ENCODE measurements around the gene PRMT1.
A peak's percentile ranks its signal among the peaks of the same experiment; 100 is the strongest.

Gene PRMT1

DNA sequence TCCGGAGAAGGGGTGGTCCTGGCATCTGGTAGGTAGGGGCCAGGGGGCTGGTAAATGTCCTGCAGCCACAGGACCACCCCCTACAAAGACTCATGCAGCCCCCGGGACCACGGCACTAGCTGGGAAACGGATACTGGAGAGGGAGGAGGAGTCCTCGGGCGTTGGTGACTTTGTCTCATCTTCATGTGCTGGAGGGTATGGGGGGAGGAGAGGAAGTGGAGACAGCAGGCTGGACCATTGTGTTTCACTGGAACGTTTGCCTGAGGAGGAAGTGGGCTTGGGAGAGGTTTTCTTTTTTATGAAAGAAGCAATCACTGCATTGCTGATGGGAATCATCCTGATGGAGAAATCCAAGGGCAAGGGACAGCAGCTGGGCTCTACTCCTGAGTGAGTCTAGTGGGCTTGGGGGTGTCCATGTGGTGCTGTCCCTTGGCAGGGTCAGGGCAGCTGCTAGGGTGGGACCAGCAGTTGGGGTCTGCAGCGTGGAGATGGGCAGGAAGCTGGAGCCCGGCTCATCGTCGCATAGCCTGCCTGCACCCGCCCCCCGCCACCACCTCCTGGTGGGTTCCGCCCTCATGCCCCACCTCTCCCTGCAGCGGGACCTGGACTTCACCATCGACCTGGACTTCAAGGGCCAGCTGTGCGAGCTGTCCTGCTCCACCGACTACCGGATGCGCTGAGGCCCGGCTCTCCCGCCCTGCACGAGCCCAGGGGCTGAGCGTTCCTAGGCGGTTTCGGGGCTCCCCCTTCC lies 10.7 kb downstream of the PRMT1 start:
- no peak for DNase-seq (ENCODE audit: low read depth in 1 of 2, low spot score in 1 of 2)

DNA sequence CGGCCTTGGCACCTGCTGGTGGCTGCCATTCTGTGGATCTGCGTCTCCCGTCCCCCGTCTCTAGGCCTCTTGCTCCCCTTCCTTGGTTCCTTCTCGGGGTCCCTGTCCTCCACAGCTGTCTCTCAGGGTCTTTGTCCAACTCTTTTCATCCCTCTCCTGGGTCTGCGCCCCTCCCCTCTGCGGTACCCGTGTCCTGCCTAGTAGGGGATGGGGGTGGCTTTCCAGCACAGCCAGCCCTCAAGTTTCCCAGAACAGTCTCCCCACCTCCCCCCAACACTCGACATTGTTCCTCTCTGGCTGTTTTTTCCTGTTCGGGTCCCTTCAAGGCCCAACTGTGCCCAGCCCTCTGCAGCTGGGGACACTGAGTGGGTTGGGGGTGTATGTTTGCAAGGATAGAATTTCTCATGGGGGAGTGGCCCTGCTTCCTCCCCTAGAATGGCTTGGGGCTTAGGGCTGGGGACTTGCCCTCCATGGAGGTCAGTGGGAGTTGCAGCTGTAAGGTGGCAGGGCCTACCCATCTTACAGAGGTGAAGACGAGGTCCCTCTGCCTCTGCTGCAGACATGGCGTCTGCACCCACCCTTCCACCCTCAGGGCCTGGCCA lies 11.6 kb downstream of the PRMT1 start:
- DNase-seq (ENCODE audit: low read depth in 1 of 2, low spot score in 1 of 2), result no peak

DNA sequence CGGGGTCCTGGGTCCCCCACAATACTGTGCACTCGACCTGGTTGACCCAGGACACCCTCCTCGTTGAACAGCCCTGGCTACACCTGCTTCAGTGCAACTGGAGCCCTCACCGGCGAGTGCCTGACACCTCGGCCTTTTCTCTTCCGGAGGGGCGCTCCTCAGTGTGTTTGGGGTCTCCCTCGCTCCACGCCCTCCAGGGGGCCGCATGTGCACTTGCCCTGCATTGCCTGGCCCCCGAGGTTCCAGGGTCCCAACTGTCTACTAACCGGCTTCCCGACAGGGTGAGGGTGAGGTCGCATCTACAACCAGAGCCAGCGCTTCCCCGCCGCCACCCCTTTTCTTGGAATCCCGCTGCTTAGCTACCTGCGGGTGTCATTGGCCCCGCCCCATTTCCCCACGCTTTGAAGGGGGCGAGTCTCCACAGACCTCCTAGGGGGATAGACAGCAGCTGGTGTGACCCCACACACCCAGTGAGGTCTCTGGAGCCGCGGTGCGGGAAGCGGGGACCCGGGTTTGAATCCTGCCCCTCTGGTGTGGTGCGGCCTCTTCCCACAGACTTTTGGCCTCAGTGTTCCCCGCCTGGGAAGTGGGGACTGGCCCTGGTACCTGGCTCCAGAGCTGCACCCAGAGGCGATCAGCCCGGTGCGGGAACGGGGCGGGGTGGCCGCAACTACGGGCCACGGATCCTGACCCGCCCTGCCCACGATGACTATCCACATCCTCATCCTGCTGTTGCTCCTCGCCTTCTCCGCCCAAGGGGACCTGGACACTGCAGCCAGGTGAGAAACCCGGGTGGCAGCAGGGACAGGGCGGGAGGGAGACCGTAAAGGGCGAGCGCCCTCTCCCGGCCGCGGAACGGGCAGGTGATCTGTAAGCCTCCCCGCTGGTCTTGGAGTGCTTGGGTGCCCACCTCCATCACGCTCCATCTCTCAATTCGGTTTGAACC lies 12.3 kb downstream of the PRMT1 start, which contains the start of gene ADM5:
Gene ADM5, plus strand, starts transcription at position 462 of the 946 bp plus-strand sequence. Its CDS starts 244 bp downstream, at position 706.
- no peak for DNase-seq (ENCODE audit: low read depth in 1 of 2, low spot score in 1 of 2)

DNA sequence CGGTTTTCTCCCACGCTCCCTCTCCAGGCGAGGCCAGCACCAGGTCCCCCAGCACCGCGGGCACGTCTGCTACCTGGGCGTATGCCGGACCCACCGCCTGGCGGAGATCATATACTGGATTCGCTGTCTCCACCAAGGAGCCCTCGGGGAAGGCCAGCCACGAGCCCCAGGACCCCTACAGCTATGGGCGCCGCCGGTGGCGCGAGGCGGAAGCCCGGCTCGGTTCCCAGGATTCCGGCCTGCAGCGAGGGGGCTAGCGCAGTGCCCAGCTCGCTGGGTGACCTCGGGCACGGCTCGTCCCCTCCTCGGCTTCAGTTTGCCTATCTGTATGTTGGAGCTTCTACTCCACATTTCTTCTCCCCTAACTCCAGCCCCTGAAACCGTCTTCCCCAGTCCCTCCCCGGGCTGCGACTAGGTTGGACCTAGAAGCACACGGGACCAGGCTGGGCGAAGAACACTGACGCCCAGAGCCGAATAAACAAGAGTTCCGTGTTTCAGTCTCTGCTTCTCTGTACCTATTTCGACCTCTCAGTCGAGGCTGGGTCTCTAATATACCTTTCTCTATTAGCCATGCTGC lies 13.1 kb downstream of the PRMT1 start:
- DNase-seq (ENCODE audit: low read depth in 1 of 2, low spot score in 1 of 2), result no peak

DNA sequence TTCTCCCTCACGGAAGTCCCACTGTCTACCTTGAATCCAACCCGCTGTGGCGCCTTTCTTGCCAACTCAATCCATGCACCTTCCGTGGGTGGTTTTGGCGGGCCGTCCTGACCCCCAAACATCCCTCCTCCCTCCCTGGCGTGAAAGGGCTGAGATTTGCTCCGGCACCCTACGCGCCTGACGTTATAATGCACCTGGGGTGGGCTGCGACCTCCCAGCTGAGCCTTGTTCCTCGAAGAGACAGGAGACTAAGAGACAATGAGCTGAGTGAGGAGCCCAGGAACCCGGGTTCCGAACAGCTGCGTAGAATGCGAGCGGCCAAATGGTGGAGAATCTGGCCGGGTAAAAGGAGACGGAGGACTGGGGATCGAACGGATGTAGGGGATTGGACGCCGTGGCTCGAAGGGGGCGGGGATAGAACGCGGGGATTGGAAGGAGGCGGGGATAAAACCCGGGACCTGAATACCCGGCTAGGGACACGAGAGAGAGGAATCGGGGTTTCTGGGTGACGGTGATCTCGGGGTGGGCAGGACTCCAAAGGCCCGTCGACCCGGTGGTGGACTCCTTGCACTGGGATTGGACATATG lies 13.7 kb downstream of the PRMT1 start, which contains the start of gene CPT1C:
Gene CPT1C, plus strand, starts transcription at position 461 of the 587 bp plus-strand sequence. CDS start 1,137 bp downstream, outside the sequence.
- peak in 1 of 2 donors; percentile 42 for DNase-seq (ENCODE audit: low read depth in 1 of 2, low spot score in 1 of 2)

DNA sequence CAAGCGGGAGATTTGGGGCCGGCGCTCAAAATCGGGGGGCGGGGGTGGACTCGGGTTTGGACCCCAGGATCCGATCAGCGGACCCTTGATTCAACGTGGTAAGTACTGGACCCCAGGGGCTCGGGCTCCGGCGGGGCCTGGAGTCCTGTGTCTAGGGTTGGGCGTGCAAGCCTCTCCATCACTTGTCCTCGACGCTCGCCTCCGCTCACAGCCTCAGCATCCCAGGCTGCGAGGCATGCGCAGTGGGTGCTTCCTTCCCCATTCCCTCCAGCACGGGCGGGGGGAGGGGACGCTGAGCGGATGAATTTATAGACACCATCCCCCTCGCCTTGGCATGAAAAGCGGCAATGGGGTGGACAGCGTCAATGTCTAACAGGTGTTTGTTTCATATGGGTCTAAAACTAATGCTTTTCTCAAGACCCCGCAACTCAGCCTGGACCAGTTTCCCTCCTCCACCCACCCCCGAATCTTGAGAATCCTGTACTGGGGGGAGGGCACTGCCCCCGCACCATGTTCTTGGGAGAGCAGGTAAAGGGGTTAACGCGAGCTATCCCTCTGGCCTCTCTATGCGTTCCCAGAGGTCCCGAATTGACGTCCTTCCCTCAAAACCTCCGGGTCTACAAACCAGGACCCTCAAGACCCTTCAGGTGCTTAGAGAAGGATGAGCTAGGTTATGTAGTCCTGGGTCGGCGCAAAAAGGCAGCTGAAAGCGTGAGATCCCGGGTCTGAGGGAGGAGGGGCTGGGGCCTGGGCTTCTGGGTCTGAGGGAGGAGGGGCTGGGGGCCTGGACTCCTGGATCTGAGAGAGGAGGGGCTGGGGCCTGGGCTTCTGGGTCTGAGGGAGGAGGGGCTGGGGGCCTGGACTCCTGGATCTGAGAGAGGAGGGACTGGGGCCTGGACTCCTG lies 14.4 kb downstream of the PRMT1 start:
- no peak for DNase-seq (ENCODE audit: low read depth in 1 of 2, low spot score in 1 of 2)

DNA sequence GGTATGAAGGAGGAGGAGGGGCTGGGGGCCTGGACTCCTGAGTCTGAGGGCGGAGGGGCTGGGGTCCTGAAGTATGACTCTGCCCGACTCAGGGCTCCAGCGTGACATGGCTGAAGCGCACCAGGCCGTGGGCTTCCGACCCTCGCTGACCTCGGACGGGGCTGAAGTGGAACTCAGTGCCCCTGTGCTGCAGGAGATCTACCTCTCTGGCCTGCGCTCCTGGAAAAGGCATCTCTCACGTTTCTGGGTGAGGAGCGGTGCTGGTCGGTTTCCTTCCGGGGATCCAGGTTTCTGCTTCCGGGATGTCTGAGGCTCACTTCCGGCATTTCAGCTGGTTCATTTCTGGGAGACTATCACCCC lies 15.1 kb downstream of the PRMT1 start:
- DNase-seq (ENCODE audit: low read depth in 1 of 2, low spot score in 1 of 2), result no peak

DNA sequence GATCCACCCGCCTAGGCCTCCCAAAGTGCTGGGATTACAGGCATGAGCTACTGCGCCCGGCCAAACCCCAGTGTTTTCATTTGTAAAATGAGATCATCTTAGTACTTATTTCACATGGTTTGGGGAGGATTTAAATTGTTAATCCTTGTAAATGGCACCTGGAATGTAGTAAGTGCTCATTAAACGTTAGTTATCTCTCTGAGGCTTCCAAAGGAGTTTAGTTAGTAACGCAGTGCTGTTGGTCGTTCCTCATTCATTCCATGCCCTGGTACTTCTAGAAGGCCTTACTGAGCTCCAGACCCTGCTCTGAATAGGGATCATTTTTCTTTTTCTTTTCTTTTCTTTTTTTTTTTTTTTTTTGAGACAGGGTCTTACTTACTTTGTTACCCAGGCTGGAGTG lies 19.0 kb downstream of the PRMT1 start:
- no peak for DNase-seq (ENCODE audit: low read depth in 1 of 2, low spot score in 1 of 2)

DNA sequence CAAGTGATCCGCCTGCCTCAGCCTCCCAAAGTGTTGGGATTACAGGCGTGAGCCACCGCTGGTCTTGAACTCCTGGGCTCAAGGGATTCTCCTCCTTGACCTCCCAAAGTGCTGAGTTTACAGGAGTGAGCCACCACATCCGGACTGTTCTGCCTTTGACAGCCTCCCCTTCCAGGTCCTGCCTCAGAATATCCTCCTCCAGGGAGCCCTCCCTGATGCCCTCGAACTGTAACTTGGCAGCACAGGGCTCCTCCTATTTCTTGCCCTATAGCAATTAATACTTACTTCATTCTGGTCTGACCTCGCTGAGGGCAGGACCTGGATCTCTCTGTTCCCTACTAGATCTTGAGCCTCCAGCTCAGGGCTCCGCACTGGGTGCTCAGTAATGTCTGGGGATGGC lies 19.8 kb downstream of the PRMT1 start:
- DNase-seq (ENCODE audit: low read depth in 1 of 2, low spot score in 1 of 2), result no peak

DNA sequence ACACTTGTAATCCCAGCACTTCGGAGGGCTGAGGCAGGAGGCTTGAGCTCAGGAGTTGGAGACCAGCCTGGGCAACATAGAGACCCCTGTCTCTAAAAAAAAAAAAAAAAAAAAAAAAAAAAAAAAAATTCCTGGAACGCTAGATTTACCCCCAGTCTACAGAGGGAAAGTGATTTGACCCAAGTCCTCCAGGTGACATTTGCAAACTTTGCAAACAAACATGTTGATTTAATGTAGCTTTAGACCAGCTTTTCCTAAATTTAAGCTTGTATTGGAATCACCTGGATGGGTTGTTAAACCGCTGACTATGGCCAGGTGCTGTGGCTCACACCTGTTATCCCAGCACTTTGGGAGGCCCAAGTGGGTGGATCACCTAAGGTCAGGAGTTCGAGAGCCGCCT lies 22.3 kb downstream of the PRMT1 start:
- no peak for DNase-seq (ENCODE audit: low read depth in 1 of 2, low spot score in 1 of 2)

DNA sequence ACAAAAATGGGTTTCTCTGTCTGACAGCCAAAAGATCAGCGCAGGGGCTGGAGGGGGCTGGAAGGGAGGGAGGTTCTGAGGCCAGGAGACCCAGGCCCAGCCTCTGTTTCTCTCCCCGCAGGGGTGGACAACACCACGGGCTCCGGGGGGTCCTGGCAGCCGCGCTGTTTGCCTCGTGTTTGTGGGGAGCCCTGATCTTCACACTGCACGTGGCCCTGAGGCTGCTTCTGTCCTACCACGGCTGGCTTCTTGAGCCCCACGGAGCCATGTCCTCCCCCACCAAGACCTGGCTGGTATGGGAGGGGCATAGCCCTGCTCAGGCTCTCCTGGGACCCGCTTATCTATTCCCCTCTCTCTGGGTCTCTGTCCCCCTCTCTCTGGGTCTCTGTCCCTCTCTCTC lies 23.5 kb downstream of the PRMT1 start:
- no peak for DNase-seq (ENCODE audit: low read depth in 1 of 2, low spot score in 1 of 2)

DNA sequence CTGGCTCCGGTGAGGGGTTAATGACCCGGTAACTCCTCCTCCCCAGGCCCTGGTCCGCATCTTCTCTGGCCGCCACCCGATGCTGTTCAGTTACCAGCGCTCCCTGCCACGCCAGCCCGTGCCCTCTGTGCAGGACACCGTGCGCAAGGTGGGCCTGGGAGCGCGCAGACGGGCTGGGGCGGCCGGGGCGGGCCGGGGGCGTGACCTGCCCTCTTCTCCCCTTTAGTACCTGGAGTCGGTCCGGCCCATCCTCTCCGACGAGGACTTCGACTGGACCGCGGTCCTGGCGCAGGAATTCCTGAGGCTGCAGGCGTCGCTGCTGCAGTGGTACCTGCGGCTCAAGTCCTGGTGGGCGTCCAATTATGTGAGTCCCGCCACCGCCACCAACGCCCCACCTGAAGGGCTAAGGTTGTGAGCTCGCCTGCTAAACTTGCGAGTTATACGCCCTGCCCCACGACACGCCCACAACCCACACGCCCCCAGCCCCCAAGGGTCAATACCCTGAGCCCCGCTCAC lies 24.3 kb downstream of the PRMT1 start:
- no peak for DNase-seq (ENCODE audit: low read depth in 1 of 2, low spot score in 1 of 2)

DNA sequence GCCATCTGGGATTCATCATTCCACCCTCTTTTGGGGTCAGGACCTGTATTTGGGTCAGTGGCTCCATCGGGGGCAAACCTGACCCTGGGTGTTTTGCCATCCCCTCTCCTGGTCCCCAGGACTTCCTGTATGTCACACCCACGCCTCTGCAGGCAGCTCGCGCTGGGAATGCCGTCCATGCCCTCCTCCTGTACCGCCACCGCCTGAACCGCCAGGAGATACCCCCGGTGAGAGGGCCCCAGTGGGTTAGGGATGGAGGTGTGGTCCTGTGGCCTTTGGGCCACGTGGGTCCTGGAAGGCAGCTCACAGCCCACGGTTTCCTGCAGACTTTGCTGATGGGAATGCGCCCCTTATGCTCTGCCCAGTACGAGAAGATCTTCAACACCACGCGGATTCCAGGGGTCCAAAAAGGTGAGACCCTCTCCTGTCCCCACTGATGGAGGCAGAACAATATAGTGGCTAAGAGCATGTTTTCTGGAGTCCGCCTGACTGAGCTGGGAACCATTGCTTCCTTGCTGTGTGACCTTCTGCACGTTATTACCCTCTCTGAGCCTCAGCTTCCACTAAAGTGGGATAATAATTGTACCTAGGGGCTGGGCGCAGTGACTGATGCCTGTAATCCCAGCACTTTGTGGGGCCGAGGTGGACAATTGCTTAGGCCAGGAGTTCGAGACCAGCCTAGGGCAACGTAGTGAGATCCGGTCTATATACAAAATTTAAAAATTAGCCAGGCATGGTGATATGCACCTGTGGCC lies 28.0 kb downstream of the PRMT1 start:
- DNase-seq (ENCODE audit: low read depth in 1 of 2, low spot score in 1 of 2), result no peak

DNA sequence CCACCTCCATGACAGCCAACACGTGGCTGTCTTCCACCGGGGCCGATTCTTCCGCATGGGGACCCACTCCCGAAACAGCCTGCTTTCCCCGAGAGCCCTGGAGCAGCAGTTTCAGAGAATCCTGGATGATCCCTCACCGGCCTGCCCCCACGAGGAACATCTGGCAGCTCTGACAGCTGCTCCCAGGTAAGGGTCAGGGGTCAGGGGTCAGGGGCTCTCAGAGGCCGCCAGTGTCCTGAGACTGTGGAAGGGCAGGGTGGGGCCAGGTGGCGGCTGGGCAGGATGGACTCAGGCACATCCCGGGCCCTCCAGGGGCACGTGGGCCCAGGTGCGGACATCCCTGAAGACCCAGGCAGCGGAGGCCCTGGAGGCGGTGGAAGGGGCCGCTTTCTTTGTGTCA lies 28.8 kb downstream of the PRMT1 start:
- DNase-seq (ENCODE audit: low read depth in 1 of 2, low spot score in 1 of 2), result no peak

DNA sequence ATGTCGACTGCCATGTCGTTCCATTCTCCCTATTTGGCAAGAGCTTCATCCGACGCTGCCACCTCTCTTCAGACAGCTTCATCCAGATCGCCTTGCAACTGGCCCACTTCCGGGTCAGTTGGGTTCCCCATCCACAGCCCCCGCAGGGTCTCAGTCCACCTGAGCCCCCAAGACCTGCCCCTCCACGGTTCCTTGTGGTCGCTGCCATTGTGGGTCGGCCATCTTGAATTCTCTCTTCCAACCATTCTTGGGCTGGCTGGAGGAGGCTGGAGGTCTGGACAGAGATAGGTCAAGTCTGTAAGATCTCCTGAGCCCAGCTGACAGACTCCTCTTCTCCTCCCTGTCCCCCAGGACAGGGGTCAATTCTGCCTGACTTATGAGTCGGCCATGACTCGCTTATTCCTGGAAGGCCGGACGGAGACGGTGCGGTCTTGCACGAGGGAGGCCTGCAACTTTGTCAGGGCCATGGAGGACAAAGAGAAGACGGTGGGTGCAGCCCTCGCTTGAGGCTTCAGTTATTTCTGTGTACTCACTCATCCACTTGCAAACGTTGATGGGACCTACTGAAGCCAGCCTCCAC lies 33.4 kb downstream of the PRMT1 start:
- DNase-seq (ENCODE audit: low read depth in 1 of 2, low spot score in 1 of 2), result no peak

DNA sequence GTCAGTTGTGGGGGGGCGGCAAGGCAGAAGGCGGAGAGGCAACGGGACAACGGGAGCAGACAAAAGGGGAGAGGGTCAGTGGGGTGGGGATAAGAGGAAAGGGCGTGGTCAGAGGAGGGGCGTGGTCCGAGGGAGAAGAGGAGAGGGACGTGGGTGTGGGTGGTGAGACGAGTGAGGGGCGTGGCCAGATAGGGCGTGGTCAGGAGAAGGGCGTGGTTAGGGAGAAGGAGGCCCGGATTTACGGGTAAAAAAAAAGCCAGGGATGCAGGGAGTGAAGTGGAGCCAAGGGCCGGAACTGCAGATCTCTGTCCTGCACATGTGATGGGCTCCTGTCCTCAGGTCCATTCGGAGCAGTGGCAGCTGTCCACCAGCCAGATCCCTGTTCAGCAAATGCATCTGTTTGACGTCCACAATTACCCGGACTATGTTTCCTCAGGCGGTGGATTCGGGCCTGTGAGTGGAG lies 35.4 kb downstream of the PRMT1 start:
- DNase-seq (ENCODE audit: low read depth in 1 of 2, low spot score in 1 of 2), result no peak

DNA sequence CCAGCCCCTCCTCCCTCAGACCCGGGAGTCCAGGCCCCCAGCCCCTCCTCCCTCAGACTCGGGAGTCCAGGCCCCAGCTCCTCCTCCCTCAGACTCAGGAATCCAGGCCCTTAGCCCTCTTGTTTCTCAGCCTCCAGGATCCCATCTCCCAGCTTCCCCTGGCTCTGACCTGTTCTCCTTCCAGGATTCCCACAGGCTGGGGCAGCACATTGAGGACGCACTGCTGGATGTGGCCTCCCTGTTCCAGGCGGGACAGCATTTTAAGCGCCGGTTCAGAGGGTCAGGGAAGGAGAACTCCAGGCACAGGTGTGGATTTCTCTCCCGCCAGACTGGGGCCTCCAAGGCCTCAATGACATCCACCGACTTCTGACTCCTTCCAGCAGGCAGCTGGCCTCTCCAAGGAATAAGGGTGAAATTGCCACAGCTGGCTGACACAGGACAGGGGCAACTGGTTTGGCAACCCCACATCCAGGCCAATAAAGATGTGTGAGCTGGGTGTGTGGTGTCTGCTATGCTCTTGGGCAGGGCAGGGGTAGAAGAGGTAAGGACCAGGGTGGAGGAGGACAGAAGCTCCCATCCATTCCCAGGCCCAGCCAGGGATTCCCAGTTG lies 36.3 kb downstream of the PRMT1 start:
- DNase-seq (ENCODE audit: low read depth in 1 of 2, low spot score in 1 of 2), result no peak

DNA sequence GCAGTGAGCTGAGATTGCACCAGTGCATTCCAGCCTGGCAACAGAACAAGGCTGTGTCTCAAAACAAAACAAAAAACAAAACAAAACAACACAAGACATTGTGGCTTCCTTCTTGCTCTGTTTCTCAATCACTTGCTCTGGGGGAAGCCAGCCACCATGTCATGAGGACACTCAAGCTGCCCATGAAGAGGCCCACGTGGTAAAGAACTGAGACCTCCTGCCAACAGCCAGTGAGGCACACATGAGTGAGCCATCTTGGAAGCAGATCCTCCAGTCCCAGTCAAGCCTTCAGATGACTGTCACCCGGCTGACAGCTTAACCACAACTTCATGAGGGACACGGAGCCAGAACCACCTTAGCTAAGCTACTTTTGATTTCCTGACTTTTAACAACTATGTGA lies 39.1 kb downstream of the PRMT1 start:
- no peak for DNase-seq (ENCODE audit: low read depth in 1 of 2, low spot score in 1 of 2)
